HTR-8/SVneo (cell line): Measurements from ENCODE around the gene OBSCN.

Source experiments
- DNase-seq: peaks from one replicate; pipeline ENCODE4 v3.0.0; 2011; ENCODE audit warnings: low spot score, mixed read lengths; ENCODE audit not compliant: insufficient read length
- FAIRE-seq: peaks from 2 replicates; lab custom pipeline; 2011; peaks lifted over from hg19 to GRCh38; lab: Jason Lieb, UNC

The OBSCN gene

DNA sequence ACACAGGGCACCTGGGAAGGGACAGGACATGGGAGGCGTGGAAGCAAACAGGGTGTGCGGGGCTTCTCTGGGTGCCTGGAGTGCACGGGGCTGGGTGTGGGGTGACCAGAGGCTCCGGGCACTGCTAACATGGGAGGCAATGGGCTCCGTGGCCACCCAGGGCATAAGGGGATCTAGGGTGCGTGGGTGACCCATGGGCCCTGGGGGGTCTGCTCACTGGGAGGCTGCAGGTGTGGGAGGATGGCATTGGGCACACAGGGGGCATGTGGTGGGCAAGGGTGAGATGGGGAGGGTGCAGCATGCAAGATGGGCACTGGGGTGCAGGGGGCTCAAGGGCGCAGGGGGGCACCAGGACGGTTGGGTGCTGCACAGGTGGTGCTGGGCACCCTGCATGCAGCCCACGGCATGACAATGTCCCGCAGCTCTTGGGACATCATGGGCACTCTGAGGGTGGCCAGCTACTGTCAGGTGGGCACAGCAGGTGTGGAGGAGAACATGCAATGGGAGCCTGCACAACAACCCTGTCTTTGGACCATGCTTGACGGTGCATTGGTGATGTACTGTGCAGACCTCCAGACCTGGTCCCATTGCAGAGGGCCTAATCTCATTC is 183.7 kb downstream of the OBSCN start:
- DNase-seq (no peak), FAIRE-seq (no peak)

GRCh38 chr1:228392111-228392936 is 184.5 kb downstream of the OBSCN start:
- no peak for DNase-seq
- no peak for FAIRE-seq

DNA sequence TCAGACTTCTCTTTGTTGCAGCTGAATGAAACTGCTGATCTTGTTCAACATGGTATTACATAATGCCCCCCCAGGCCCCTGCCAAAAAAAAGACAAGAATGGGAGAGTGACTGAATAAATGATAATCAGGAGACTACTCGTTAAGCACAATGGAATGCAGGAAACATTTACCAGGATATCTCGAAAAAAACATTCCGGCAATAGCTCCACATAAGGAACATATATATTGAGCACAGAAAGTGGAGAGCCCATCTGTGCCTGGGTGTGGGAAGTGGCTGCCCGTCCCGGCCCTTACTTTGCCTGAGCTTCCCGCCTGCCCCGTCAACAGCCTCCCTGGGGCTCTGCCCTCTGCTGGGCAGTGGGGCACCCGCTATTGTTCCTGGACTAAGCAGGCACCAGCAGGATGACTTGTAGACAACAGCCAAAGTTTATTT is 185.4 kb downstream of the OBSCN start:
- DNase-seq = no peak
- FAIRE-seq = no peak

DNA sequence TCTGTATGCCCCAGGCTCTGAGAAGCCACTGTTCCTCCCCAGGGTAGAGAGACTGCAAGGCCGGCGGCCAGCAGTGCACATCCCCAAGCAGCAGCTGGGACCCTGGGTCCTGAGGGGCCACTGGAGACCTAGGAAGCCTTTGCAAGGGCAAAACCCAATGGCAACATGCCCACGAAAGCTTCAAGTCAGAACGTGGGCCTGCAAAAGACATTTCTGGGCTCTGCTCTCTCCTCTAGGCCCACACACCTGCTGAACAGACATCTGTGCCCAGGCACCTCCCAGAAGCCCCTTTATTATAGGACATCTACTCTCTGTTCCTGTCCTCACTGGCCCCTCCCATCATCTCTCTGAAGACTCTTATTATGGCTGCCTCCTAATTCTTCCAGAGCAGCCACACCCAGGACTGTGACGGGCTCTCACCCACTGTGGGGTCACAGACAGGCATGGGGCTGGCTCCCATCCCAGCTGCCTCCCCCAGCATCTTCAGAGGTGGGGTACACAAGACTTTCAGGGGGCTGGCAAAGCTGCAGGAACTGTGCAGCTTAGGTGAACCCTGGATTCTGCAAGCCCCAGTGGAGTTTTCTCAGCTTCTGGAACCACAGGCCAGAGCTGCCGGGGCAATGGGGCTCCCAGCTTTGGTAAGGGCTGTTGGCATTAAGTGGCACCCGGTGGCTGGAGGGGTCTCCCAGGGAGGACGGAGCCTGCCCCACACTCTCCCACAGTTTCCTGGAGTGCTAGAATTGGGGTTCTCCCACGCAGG is 186.1 kb downstream of the OBSCN start:
- FAIRE-seq (no peak), DNase-seq (no peak)

- DNase-seq (no peak), FAIRE-seq (no peak)
Measured at GRCh38 chr1:228394571-228395394, 186.9 kb downstream of the OBSCN start.

DNA sequence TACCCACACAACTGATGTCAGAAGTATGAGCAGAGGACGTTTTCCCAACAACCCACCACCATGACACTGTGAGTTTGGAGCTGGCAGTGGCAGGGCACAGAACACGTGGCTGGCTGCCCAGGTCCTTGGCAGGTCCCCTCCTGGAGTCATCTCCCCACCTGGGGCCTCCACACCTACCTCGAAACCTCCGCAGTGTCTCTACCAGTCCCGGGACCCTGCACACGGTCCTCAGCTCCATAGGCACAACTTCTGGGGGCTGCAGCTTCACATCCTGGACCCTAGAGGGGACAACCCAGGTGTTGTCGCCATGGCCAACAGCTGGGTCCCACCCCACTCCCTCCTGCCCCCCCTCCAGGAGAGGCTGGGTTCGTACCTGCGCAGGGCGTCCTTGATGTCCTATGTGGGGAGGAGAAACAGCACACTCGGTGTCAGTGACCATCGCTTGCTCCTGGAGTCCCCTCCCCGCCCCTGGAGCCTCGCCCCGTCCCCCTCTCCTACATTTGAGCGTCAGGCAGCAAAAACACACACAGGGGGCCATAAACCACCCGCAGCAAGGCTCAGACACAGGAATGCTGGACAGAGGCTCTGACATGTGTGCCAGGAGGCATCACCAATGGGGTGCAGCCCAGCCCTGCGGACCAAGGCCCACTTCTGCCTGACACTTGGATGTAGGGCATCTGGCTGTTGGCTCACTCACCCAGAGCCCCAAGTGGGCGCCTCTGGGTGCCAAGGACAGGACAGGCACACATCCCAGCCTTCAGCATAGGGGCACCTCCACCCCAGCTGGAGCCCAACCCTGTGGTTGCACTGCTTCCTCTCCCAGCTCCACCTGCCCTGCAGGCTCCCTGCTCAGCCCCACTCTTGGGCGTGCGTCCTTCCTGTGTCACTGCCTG is 189.2 kb downstream of the OBSCN start:
- FAIRE-seq (no peak), DNase-seq (no peak)

- FAIRE-seq (no peak), DNase-seq (no peak)
Measured at GRCh38 chr1:228397966-228398365, 190.1 kb downstream of the OBSCN start.

DNA sequence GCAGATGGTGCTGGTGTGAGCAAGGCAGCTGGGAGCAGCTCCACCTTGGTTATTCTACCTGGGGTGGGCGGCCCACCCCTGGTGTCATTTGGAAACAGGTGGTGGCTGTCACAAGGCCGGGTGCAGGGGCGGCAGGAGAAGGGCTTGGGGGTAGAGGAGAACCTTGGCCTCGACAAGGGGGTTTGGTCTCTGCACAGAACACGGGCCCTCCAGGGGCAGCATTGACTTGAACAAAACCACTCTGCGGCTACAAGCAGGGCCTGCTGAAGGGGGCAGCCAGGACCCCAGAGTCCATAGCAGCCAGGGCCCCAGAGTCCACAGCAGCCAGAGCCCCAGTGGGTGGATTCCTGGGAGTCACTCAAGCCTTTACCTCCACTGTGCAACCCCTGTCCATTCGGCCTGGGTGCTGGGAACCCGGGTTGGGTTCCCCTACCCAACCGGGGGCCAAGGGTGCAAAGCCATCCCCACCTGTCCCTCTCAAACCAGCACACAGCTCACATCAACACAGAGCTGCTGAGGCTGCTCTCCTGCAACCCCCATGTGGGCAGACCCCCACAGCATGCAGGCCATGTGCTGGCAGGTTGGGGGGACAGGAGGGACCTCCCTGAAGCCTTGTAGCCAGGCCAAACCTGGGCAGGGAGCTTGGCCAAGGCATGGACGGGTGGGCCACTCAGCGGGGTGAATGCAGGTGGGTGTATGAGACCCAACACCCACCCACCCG is 191.1 kb downstream of the OBSCN start:
- no peak for FAIRE-seq

GRCh38 chr1:228399531-228400236 is 191.8 kb downstream of the OBSCN start:
- FAIRE-seq (no peak), DNase-seq (no peak)

More for the DNA sequence above, 191.1 kb downstream of the OBSCN start:
- no peak for DNase-seq

- FAIRE-seq = no peak
- DNase-seq = no peak
Measured at GRCh38 chr1:228400237-228400651, 192.4 kb downstream of the OBSCN start.

GRCh38 chr1:228400692-228401454 is 193.0 kb downstream of the OBSCN start:
- no peak for FAIRE-seq
- no peak for DNase-seq

- no peak for FAIRE-seq
- no peak for DNase-seq
Measured at GRCh38 chr1:228401782-228402640, 194.2 kb downstream of the OBSCN start.

DNA sequence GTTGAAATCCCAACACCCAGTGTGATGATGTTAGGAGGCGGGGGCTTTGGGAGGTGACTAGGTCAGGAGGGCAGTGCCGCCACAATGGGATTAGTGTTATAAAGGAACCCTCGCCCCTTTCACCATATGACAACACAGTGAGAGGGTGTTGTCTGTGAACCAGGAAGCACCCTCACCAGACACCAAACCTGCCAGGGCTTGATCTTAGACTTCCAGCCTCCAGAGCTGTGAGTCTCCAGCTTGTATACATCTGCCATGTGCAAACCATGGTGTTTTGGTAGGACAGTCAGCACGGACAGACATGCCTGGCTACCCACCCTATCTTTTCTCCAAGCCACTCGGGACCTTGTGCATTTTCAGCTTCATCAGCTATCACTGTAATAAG is 194.8 kb downstream of the OBSCN start:
- FAIRE-seq = no peak

GRCh38 chr1:228403231-228403631 is 195.4 kb downstream of the OBSCN start:
- DNase-seq (no peak), FAIRE-seq (no peak)

More for the DNA sequence above, 194.8 kb downstream of the OBSCN start:
- DNase-seq = no peak

DNA sequence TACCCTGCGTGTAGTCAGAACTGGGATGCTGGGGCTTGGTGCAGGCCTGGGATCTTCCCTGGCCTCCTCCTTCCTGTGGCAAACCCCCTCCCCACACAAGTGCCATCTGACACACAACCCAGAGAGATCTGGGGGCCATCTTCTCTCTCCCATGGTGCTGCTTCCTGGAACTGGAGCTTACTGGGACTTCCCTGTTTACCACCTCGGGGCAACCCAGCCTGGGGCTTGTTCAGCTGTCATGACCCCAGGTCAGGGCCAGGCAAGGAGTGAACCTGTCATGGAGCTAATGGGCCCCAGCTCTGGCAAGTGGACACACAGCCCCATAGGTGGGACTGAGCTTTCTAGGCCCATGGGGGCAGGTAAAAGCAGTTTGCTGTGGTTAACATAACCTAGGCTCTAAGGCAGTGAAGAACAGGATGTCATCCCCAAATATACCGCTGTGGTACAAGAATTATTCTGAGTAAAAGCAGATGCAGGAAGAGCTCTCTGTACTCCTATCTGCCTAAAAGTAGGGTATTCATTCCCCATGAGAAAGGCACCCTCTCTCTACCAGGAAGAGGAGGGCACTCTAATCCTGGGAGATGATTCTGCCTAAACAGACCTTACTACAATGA is 196.4 kb downstream of the OBSCN start:
- DNase-seq = no peak
- no peak for FAIRE-seq
